HUDEP-2 (cell line): ENCODE results near the gene ITCH.
"Not testable (repeated sequence)": the region's sequence is repeated elsewhere in the genome, so short reads cannot be mapped to it uniquely, and the experiment has no call there.

Source experiments
- DNase-seq, 76 experiments: peaks; one replicate each; lab custom pipeline; 2025; ENCODE audit not compliant: unreplicated experiment in 76 of 76; lab: John Stamatoyannopoulos, UW

Gene ITCH

DNA sequence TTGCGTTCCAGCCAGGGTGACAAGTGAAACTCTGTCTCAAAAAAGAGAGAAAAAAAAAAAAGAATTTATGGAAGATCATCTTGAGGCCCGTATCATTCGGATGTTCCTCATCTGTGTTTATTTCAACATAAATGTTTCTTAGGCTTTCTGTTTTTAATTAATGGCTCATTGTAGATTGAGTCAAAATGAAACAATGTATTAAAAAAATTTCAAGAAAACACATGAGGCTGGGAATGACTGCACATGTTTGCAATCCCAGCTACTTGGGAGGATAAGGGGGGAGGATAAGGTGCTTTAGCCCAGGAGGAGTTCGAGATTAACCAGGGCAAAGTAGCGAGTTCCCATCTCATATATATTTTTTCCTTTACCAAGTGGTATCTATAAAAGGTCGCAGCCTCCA is 47.3 kb downstream of the ITCH start:
- DNase-seq = no peak

DNA sequence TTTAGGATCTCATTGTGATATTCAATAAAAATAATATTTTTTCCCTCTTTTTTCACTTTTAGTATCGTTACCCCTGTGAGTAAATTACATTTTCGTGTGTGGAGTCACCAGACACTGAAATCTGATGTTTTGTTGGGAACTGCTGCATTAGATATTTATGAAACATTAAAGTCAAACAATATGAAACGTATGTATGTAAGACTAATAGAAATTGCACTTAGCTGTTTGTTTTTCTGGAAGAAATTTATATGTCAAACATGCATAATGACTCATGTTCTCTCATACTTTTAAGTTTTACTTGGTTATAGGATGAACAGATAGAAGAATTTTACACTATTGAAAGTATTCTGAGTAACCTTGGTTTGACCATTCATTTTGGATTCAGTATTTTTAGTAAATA is 49.4 kb downstream of the ITCH start:
- no peak for DNase-seq

DNA sequence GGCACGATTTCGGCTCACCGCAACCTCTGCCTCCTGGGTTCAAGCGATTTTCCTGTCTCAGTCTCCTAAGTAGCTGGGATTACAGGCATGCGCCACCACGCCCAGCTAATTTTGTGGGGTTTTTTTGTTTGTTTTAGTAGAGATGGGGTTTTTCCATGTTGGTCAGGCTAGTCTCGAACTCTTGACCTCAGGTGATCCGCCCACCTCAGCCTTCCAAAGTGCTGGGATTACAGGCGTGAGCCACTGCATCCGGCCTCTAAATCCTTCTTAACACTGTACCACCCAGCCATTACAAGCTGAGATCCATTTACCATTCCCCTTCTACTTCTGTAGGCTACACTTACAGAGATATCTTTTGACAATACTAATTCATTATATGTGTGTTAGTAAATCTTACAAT is 51.5 kb downstream of the ITCH start:
- not testable (repeated sequence) for DNase-seq

DNA sequence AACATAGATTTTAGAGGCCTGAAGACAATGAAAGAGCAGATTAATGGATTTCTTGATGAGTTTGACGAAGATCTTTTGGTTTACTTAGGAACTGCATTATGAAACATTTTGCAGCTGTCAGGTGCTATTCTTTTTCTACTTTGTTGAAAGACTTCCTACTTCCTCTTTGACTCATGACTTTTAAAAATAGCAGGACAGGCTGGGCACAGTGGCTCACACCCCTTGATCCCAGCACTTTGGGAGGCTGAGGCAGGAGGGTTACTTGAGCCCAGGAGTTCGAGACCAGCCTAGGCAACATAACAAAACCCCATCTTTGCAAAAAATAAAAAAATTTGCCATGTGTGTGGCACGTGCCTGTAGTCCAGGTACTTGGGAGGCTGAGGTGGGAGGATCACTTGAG is 52.0 kb downstream of the ITCH start:
- no peak for DNase-seq

DNA sequence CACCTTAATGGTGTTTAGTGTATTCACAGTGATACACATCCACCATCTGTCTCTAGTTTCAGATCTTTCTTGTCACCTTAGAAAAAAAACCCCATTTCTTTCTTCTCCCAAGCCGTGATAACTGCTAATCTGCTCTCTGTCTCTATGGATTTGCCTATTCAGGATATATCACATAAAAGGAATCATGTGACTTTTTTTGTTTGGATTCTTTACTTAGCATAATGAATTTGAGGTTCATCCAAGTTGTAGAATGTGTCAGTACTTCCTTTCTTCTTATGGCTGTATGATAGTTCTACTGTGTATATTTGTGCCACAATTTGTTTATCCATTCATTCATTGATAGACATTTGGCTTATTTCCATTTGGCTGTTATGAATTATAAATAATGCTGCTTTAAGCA is 57.1 kb downstream of the ITCH start:
- DNase-seq = no peak

DNA sequence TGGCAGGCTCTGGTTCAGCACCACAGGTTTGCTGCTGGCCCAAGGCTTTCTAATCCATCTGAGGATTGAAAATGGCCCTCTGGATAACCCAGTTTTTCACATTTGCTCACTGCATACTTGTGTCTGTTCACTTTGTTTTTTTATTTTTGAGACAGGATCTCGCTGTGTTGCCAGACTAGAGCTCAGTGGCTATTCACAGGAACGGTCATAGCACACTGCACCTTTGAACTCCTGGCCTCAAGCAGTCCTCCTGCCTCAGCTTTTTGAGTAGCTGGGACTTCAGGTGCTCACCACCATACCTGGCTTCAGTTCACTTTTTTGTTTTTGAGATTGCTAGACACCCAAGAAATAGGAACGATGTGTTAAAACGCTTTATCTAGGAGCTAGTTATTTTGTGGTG is 57.9 kb downstream of the ITCH start:
- no peak for DNase-seq

DNA sequence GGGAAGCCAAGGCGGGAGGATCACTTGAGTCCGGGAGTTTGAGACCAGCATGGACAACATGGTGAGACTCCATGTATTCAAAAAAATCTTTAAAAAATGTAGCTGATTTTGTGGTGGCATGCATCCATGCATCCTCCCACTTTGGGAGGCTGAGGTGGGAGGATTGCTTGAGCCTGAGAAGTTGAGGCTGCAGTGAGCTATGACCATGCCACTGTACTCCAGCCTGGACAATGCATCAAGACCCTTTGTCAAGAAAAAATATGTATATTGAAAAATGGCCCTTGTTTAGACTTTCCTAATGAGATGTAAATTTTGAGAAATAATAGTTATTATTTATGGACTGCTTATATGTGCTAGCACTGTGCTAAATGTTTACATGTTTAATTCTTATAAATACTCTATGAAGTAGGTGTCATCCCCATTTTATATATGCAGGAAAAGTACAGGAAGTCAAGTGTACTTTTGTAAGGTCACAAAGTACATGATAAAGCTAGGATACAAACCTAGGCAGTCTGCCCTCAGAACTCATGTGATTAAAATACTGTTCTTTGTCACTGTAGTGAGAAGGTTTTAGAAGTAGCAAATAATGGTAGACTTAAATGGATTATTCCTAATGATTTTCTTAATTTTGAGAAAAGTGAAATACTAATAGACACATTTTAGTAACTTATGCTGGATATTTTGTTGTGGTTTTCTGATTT is 58.8 kb downstream of the ITCH start:
- DNase-seq = no peak

DNA sequence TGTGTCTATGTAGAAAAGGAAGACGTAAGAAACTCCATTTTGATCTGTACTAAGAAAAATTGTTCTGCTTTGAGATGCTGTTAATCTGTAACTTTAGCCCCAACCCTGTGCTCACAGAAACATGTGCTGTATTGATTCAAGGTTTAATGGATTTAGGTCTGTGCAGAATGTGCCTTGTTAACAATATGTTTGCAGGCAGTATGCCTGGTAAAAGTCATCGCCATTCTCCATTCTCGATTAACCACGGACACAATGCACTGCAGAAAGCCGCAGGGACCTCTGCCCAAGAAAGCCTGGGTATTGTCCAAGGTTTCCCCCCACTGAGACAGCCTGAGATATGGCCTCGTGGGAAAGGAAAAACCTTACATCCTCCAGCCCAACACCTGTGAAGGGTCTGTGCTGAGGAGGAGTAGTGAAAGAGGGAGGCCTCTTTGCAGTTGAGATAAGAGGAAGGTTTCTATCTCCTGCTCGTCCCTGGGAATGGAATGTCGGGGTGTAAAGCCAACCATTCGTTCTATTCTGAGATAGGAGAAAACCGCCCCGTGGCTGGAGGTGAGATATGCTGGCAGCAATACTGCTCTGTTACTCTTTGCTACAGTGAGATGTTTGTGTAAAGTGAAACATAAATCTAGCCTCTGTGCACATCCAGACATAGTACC is 62.1 kb downstream of the ITCH start:
- DNase-seq = peak in 44 of 76 experiments; percentile 4 to 66 (median 27)

DNA sequence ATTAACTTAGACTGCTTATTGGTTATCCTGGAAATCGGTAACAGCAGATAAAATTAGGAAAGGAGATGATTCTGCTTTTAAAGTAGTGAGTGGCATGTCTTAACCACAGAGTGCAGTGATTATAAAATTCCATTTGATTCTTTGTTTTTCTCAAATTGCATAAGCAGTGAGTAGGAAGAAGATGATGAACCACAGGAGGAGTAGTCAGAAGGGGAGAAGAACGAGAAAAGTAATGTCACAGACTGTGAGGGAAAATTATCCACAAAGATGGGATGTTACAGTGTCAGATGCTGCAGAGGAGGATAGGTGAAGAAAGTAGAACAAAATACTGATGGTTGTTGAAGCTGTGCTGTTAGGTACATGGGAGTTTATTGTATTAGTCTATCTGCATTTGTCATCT is 63.0 kb downstream of the ITCH start:
- no peak for DNase-seq

DNA sequence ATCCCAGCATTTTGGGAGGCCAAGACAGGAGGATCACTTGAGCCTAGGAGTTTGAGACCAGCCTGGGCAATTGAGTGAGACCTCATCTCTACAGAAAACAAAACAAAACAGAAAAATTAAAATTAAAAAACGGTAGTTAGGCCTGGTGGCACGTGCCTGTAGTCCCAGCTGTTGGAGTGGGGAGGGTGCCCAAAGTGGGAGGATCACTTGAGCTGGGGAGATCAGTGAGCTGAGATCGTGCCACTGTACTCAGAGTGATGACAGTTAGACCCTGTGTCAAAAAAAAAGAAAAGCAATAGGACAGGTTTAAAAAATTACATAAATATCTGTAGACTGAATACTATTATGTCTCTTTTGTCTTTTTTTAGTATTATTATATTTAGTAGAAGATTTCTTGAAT is 64.3 kb downstream of the ITCH start:
- DNase-seq = peak in 21 of 76 experiments; percentile 1 to 62 (median 17)

DNA sequence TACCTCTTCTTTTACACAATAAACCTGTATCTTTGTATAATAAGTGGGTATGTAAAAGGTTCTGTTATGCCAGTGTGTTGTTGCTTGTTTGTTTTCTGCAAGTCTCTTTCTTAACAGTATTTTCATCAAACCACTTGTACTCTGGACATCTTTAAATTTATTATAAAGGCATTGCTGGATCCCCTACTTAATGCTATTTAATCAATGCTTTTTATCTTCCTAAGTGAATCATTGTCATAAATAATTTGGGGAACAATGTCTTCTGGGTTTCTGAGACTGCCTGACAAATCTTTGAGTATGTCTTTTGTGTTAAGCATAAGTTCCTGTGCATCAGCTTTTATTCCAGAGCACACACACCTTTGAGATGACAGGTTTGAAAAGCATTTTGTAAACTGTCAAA is 64.7 kb downstream of the ITCH start:
- no peak for DNase-seq

DNA sequence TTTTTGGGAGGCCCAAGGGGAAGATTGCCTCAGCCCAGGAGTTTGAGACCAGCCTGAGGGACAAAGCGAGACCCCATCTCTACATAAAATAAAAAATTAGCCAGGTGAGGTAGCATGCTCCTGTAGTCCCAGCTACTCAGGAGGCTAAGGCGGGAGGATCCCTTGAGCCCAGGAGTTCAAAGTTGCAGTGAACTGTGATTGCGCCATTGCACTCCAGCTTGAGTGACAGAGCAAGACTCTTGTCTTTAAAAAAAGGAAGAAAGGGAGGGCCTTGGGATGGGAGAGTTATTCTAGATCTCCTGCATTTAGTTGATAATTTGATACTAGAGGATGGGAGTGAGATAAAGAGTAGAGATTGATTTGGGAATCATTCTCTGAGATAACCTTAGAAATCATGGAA is 68.1 kb downstream of the ITCH start:
- no peak for DNase-seq

DNA sequence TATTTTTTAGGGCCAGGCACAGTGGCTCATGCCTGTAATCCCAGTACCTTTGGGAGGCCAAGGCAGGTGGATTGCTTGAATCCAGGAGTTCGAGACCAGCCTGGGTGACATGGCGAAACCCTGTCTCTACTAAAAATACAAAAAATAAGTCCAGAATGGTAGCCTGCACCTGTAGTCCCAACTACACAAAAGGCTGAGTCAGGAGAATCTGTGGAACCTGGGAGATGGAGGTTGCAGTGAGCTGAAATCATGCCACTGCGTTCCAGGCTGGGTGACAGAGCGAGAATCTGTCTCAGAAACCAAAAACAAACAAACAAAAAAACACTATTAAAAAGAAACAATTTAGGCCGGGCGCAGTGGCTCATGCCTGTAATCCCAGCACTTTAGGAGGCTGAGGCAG is 69.6 kb downstream of the ITCH start:
- not testable (repeated sequence) for DNase-seq

DNA sequence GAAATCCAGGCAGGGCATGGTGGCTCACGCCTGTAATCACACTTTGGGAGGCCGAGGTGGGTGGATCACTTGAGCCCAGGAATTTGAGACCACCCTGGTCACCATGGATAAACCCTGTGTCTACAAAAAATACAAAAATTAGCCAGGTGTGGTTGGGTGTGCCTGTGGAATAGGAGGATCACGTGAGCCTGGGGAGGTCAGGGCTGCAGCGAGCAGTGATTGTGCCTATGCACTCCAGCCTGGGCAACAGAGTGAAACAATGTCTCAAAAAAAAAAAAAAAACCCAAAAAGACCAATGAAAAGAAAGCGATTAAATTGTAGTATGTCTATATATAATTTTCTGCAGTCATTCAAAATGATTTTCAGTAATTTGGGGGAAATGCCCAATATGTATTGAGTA is 70.3 kb downstream of the ITCH start:
- DNase-seq = no peak

DNA sequence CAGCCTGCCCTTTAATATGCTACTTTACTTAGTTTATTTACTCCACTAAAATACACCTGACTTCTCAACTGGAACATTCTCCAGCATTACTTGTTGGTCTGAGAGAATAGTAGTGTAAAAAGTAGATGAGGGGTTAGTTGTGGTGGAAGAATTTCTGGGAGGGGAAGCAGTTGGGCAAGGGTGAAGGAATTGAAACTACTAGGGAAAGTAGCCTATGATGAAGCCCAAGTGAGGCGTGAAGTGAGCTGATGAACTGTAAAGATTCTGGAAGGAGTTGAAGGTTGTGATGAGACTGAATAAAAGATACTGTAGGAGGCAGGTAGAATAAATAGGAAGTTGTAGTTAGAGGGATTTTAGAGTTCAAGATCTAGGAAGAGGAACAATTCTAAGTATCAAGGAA is 72.5 kb downstream of the ITCH start:
- DNase-seq = no peak

DNA sequence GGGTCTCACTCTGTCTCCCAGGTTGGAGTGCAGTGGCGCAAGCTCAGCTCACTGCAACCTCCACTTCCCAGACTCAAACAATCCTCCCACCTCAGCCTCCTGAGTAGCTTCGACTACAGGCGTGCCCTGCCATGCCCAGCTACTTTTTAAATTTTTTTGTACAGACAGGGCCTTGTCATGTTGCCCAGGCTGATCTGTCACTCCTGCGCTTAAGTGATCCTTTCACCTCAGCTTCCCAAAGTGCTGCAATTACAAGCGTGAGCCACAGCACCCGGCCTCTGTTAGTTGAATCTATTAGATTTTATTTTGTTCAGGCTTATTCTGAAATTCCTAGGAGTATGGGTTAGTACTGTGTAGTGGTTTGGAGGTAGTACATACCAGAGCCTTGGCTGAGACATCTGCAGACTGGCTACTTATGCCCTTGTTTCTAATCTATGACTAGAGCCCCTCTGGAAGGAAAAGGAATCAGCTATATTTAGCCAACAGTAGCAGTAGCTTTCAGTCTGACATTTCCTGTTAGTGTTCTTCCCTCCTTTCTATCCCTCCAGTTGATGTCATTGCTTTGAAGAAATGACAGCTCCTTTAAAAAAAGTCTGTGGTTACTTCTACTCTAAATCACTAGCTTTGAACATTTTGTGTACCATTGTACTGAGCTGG is 74.4 kb downstream of the ITCH start:
- DNase-seq = no peak

DNA sequence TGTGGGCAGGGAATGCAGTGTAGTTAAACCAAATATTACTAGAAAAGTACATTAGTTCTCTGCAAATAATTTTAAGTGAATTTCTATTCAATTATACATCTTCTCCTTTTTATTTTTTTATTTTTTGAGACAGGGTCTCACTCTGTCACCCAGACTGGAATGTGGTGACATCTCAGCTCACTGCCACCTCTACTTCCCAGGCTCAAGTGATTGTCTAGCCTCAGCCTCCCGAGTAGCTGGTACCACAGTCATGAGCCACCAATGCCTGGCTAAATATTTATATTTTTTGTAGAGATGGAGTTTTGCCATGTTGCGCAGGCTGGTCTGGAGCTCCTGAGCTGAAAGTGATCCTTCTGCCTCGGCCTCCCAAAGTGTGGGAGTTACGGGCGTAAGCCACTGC is 76.1 kb downstream of the ITCH start:
- DNase-seq = no peak

DNA sequence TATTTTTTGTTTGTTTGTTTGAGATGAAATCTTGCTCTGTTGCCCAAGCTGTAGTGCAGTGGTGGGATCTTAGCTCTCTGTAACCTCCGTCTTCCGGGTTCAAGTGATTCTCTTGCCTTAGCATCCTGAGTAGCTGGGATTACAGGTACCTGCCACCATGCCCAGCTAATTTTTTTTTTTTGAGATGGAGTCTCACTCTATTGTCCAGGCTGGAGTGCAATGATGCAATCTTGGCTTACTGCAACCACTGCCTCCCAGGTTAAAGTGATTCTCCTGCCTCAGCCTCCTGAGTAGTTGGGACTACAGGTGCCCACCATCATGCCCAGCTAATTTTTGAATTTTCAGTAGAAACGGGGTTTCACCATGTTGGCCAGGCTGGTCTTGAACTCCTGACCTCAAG is 78.3 kb downstream of the ITCH start:
- not testable (repeated sequence) for DNase-seq

DNA sequence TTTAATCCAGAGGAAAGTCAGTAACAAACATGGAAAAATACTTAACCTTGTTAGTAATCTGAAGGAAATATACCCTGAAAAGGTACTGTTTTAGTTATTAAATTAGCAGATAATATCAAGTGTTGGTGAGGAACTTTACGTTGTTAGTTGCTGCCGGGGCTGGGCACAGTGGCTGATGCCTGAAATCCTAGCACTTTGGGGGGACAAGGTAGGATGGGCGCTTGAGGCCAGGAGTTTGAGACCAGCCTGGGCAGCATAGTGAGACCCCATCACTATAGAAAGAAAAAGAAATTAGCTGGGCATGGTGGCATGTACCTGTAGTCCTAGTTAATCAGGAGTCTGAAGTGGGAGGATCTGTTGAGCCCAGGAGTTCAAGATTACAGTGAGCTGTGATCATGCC is 80.5 kb downstream of the ITCH start:
- DNase-seq = no peak

DNA sequence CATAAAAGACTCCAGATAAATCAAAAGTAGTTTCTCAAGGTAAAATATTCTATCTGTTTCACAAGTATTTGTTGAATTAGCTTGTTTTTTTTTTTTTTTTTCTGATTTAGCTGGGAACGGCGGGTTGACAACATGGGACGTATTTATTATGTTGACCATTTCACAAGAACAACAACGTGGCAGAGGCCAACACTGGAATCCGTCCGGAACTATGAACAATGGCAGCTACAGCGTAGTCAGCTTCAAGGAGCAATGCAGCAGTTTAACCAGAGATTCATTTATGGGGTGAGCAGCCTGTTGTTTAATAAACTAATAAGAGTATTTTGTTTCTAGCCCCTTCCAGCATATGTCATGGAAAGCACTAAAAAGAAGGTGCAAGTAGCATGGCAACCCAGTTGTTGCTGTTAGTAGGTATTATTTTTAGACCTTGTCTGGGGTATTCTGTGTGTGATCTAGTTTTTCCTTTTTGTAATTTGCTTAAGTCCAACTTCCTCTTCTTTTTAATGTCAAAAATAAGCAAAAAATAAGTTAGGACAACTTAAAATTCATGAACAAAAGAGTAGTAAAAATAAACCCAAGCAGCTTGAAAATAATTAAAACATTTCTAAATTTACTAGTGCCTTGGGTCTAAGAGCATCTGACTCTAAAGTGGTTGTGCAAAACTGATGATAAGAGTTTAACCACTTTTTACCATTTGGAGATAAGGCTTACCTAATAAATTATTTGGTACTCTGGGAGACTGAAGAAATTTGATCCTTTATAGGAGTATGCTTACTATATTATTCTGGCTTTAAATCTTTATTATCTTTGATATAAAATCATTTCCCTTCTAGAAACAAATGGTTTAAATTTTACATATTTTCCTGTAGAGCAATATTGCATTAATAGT is 82.3 kb downstream of the ITCH start:
- DNase-seq = no peak

DNA sequence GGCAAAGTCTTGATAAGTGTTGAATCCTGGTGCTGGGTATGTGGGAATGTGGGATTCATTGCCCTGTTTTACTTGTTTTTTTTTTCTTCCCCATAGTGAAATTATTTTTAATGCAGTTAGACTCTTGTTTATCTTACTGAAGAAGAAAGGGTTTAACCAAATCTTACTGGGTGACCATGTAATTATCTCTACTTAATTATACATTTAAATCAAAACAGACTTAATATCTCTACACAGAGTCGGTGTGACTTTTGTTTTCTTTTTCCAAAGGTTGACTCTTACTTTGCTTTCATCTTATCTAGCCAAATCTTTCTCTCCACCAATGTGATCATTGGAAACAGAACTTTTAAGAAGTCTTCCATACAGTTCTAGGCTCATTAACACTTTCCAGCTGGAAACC is 85.4 kb downstream of the ITCH start:
- DNase-seq = no peak
